Right lobe of liver (tissue), 4 donors: ENCODE measurements around the gene NRXN3.

Experiments used
- CTCF ChIP-seq, 4 donors: fragments of 200-600 bp in 3 of 4; fragments of 450-650 bp in 1 of 4; IDR thresholded peaks; one replicate each; pipeline versions ENCODE4 v1.5.1 to v1.8.0; 2016 to 2022; ENCODE audit warnings: antibody characterized with exemption in 4 of 4, mild to moderate bottlenecking in 2 of 4
- POLR2A ChIP-seq: fragments of 450-650 bp; IDR thresholded peaks from one replicate; pipeline ENCODE4 v1.6.1; 2017; ENCODE audit warnings: antibody characterized with exemption, mild to moderate bottlenecking
- donor health status: DM: no; HTN: no; CAD: no.
- donor health status: DM: no; HTN: no; CAD: no.
- donor health status: DM: no; HTN: yes; CAD: no.

- TF ChIP-seq POLR2A (no peak), CTCF (IDR thresholded peaks at IDR 0.05) (no peak)
Measured at GRCh38 chr14:79602742-79603141, 1432.6 kb downstream of the NRXN3 start.
